GM21526 (cell line): Measurements from ENCODE around the gene RXFP4.
A peak's percentile ranks its signal among the peaks of the same experiment; 100 is the strongest.
"Not testable (repeated sequence)": the region's sequence is repeated elsewhere in the genome, so short reads cannot be mapped to it uniquely, and the experiment has no call there.

Experiments used
- ATAC-seq: cut with Tn5 transposase; IDR thresholded peaks from one replicate; pipeline ENCODE4 v1.9.1; 2021; ENCODE audit warnings: moderate library complexity; ENCODE audit not compliant: unreplicated experiment, low FRiP score

RXFP4 gene, protein sequence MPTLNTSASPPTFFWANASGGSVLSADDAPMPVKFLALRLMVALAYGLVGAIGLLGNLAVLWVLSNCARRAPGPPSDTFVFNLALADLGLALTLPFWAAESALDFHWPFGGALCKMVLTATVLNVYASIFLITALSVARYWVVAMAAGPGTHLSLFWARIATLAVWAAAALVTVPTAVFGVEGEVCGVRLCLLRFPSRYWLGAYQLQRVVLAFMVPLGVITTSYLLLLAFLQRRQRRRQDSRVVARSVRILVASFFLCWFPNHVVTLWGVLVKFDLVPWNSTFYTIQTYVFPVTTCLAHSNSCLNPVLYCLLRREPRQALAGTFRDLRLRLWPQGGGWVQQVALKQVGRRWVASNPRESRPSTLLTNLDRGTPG

DNA sequence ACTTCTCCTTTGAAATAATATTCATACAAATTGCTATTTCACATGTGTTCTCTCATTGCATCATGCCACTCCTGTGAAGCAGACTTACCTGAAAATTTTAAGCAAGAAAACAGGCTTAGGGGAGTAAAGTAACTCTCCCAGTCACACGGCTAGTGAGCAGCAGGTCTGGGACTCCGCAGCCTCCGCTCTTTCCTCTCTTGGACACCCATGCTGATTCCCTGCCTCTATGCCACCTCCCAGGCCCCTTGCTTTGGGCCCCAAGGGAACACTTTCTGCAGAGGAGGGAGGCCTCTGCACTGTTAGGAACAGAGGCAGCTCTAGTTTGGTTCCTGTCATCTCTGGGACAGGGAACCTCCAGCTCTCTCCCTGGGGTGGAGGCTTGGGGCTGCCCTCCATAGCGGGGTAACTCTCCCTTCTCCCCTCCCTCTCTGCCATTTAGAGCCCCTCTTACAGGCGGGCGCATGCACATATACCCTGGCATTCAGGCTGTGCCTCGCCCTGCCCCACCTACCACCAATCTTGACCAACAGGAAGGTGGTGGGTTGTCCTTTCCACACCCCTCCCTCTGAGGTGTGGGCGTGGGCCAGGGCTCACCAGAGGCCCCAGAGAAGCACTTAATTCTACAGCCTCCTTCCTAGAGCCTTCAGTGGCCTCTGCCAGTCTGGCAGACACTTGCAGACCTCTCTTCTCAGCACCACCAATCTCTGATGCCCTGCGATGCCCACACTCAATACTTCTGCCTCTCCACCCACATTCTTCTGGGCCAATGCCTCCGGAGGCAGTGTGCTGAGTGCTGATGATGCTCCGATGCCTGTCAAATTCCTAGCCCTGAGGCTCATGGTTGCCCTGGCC, at the start of gene RXFP4:
TSS of gene RXFP4 (plus strand) at position 646 of the 852 bp plus-strand sequence. CDS start at position 718, 72 bp downstream.
- ATAC-seq: no peak

DNA sequence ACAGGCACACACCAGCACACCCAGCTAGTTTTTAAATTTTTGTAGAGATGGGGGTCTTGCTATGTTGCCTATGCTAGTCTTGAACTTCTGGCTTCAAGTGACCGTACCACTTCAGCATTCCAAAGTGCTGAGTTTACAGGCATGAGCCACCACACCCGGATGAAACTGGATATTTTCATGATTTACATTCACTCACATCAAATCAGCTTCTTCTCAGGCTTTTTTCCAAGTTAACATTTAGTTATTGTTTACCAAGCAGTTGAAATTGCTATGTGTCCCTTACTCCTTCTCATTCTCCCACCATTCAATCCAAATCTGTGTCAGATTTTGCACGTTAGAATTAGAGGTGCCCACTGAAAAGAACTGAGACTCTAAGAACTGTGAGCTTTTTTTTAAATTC, 48.6 kb upstream of the RXFP4 start:
- ATAC-seq: no peak

DNA sequence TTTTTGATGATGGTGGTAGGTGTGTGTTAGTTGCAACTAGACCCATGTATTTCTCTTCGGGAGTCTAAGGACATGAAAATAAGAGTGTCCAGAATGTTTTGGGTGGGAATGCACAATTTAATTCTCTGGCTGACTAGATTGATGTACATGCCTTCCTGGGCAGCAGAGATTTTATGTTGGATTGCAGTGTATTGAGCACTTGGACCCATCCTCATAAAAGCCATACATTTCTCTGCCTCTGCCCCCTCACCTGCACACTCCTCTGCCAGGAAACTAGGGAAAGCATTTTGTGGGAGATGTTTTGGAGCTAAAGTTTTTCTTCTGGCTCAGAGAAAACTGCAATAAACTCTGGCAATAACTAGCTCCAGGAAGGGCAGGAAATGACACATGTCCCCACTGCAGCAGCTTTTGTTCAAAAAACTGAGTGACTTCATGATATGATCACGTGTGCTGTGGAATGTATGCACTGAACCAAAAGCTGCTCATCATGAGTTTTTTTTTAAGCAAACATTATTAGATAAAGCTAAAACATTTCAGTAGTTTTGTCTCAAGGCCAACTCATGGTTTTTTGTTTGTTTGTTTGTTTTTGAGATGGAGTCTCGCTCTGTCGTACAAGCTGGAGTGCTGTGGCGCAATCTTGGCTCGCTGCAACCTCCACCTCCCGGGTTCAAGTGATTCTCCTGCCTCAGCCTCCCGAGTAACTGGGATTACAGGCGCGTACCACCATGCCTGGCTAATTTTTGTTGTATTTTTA, 47.9 kb upstream of the RXFP4 start:
- ATAC-seq: no peak

DNA sequence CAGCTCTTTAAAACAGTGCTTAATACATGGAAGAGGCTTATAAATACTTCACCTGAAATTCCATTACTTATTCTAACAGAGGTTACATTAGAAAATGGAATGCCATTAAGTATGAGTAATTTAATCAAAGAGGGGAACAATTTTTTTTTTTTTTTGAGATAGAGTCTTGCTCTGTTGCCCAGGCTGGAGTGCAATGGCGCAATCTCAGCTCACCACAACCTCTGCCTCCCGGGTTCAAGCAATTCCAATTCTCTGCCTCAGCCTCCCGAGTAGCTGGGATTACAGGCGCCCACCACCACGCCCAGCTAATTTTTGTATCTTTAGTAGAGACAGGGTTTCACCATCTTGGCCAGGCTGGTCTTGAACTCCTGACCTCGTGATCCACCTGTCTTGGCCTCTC, 45.8 kb upstream of the RXFP4 start:
- not testable (repeated sequence) for ATAC-seq

DNA sequence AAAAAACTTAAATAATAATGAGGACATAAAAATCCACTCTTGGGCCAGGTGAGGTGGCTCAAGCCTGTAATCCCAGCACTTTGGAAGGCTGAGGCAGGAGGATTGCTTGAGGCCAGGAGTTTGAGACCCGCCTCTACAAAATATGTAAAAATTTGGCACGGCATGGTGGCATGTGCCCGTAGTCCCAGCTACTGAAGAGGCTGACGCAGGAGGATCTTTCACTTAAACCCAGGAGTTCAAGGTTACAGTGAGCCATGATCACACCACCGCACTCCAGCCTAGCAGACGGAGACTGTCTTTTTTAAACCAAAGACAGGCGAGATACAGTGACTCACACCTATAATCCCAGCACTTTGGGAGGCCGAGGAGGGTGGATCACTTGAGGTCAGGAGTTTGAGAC, 45.0 kb upstream of the RXFP4 start:
- ATAC-seq: not testable (repeated sequence)

DNA sequence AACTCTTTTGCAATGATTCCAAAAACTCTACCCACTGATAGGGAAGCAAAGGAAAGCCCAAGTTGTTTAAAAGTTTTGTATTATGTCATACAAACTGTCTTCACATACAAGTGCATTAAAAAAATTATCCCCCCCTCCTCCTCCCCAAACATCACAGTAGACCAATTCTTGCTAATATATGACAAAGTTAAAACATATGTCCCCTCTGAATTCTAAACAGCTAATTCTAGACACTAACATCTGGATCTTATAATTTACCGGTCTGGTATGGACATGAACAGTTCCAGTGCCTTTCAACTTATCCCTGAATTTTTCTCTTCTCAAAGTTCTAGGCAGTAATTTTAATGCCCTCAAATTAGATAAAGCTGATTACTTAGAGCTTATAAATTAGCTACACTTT, 43.7 kb upstream of the RXFP4 start:
- no peak for ATAC-seq

DNA sequence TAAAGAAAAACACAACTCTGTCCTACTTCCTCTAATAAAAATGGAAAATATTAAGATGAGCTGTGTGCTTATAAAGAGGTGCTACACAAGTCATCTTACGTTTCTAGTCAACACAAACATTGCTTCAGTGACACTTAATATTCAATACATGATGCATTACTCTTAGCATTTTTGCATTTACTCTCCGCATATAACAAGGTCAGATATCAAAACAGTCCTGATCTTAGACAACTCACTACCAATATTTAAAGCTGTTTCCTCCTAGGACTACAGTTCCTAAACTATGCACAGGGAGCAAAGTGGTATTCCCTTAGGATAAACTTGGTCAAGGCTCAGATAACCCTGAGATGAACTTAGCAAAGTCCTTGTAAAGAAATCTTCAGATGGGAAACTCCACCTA, 42.5 kb upstream of the RXFP4 start:
- no peak for ATAC-seq

DNA sequence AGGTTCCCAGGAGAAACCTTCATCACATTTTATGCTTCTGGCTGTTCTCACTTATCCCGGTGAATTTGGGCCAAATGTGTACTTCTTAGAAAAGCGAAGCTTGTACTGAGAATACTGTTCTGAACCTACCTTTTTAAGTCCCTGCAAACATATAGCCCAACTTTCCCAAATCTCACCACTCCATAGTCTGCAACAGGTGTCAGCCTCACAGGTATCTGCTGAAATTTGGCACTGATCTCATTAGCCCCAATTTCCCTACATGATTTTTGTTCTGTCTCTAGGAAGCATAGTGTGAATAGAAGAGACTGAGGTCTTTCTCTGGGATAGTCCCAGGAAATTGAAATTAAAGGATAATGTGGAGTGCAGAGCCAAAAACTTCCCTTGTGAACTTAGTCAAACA, 41.8 kb upstream of the RXFP4 start:
- ATAC-seq: no peak

DNA sequence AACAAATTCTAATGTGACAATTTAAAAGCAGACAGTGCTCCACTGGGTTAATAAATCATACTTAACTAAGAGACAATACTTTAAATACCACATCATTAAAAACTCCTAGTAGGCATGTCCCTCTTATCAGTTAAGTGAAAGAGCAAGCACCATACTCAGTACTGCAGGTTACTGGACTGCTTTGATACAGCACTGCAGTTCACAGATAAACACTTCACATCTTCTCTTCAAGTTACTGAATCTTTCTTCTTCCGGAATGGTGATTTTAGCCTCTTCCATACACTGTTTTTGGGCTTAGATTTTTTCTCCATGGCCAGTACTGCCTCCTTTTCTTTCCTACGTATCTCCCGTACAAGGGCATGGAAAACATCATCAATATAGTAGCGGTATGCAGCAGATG, 41.3 kb upstream of the RXFP4 start:
- ATAC-seq: no peak

DNA sequence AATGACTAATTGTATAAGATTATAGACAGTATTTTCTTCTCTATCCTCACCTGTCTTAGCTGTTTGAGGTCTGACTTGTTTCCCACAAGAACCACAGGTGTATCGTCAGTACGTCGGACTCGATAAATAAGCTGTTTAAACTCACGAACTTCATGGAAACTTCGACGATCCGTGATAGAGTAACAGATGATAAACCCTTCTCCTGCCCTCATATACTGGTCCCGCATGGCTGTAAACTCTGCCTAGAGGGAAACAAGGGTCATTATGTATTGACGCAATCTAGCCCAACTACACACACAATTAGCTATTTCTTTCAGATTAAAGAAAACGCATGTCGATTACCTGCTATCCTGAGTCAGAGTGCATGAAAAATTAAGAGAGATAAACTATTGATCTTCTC, 37.2 kb upstream of the RXFP4 start:
- no peak for ATAC-seq

DNA sequence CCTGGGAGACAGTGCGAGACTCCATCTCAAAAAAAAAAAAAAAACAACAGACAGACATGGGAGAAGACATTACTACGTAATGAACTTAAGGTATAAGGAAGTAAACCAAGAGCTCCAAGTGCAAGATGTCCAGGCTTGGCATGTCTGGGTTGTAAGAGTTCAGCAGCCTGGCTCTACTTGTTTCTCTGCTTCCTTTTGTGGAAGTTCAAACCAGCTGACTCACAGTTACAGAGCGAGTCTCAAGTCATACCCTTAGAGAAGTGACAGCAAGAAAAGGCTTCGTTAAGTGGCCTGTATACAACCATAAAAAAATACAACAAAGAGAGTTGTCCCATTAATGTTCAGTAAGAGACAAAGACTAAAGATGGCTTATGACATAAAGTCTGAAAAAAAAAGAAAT, 31.5 kb upstream of the RXFP4 start:
- no peak for ATAC-seq

DNA sequence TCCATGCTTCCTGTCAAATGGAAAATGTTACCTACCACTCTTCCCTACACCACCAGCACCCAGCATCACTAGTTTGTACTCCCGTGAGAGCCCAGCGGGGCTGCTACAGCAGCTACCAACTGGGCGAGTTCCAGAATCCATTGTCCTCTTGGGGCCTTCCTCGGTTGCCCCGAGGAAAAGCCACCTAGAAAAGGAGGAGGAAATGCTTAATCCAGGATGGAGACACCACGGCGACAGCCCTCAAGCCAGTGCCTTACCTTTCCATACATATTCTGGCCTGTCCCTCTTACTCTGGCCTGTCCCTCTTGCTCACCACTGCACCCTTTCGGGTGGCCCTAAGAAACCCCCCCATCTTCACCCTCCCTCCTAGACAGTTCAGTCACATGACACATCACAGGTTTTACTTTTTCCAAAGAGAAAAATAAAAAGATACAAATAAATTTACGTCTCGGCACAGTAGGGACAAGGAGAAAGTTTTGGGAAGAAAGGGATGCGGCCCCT, 30.8 kb upstream of the RXFP4 start:
- ATAC-seq: no peak

DNA sequence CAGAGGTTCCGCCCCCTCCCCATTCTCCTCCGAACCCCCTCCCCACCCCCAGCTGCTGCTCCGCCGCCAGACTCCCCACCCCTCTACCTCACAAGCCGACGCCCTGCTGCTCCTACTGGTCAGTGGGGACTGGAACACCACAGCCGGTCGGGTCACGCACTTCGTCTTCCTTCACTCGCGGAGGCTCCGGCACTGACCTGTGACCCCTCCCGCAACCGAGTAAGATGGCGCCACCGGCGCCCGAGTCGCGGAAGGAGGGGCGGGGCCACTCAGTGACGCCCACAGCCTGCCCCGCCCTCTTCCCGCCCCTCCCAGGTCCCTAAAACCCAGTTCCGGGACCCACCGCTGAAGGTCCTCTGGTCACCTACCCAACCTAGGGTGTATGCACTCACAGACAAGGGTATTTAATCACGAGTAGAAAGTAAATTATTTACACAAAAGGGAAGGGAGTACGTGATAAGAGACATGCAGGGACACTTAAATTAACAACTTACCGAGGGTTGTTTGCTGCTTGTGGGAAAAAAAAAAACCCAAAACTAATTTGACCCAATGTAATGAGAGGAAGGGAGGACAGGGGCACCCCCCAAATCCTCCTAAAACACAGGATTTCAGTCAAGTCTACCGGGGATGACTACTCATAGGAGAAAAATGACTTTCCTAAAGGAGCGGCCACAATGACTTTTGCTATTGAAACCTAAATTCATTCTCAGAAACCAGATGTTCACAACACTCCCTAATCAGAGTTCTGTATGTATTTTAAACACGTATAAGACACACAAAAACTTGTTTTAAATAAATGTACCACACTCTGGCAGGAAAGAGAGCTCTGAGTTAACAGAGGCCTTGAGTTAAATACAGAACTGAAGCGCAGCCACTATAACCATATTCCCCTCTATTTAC, 30.0 kb upstream of the RXFP4 start, which contains the start of gene RIT1:
TSS of gene RIT1 (minus strand) at position 194 of the 900 bp plus-strand sequence. CDS start 588 bp downstream, outside the sequence.
- ATAC-seq: peak; percentile 81

DNA sequence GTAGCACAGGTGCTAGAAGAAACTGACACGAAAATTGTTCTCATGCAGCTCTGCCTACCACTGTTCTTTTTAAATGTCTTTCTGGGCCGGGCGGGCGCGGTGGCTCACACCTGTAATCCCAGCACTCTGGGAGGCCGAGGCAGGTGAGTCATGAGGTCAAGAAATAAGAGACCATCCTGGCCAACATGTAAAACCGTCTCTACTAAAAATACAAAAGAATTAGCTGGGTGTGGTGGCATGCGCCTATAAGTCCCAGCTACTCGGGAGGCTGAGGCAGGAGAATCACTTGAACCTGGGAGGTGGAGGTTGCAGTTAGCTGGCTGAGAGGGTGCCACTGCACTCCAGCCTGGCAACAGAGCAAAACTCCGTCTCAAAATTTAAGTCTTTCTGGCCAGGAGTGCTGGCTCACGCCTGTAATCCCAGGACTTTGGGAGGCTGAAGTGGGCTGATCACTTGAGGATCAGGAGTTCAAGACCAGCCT, 29.3 kb upstream of the RXFP4 start:
- no peak for ATAC-seq

DNA sequence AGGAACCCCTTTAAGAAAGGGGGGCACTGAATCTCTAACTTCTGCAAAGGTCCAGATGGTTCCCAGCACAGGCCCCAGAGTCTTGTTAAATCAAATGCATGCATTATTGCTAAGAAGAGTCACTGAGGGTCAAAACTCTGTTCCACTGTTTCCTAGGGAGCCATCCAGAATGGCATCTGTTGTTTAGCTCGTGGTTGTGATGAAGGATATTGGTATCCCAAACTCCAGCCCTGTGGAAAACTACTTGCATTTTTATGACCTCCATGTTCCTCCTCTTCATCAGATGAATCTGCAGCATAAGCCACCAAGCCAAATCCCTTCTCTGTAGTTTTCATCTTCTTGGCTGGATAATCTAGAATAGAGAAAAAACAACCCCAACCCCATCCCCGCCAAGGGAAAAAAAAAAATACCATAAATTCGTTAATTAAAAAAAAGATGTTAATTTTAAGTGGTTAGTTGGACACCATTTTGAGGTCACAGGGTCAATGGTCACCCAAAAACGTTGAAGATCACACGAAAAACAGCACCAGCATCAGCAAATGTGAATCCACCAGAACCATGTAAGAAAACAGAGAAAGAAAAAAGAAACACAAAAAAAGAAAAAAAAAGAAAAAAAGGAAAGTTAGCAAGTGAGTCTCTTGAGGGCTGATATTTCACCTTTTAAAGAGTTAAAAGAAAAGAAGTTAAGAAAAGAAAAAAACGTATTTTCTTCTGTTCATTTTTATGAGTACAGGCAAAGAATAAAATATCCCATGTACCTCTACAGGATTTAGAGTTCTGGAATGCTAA, 27.3 kb upstream of the RXFP4 start:
- ATAC-seq: no peak

DNA sequence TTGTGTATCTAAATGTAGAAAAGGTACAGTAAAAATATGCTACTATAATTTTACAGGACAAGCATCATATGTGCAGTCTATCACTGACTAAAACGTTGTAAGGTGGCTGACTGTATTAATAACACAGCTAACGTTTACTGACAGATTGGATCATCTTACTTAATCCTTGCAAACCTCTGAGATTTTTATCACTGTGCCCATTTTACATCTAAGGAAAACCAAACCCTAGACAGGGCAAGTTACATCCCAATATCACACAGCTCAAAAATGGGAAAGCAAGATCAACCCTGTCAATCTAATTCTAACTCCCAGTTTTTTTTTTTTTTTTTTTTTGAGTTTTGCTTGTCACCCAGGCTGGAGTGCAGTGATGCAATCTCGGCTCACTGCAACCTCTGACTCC, 22.8 kb upstream of the RXFP4 start:
- ATAC-seq: no peak

DNA sequence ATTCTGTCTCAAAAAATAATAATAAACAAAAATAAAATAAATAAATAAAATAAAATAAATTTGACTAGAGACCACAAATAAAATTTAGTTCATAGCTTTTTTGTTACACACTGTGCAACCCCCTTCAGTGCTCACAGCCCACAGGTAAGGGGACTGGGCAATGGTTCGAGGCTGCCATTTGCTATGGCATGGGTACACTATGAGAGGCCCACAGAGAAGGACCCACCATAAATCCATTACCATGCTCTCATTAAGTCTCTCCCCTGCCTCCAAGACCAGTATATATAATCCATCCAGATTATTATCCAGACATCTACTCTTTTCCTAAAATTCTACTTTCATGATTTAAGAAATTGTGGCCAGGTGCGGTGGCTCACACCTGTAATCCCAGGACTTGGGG, 21.6 kb upstream of the RXFP4 start:
- no peak for ATAC-seq

DNA sequence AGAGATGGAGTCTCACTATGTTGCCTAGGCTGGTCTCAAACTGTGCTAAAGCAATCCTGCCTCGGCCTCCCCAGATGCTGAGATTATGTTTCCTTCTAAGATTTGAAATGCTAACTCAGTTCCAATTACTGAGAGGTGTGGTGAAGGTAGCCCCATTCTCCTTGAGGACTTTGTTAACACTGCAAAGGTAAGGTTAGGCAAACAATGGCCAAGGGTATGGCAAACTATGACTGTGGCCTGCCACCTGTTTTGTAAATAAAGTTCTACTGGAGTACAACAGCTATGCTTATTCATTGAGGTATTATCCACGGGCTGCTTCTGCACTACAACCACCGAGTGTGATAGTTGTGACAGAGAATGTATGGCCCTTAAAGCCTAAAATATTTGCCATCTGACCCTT, 20.7 kb upstream of the RXFP4 start:
- ATAC-seq: no peak

DNA sequence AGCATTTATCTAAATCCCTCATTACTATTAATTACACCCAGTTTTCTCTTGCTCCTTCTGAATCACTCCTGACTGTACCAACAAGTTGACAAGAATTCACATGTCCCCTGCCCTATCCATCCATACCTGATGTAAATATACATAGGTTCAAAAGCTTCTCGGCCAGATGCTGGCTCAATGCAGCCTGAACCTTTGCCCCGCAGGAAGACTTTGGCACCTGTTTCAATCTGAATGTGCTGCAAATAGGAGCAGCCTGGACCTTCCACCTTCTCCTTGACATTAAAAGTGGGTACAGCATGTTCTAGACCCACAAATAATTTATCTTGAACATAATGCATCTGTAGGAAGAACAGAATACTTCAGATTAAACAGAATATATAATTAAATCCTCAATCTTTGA, 15.9 kb upstream of the RXFP4 start:
- no peak for ATAC-seq
